Liver (tissue), 9 donors: ENCODE results near the gene PIAS4. TPM values are rescaled to one million over a fixed set of nuclear protein-coding genes. Genes with fewer than 3 reads are reported as not detected.

Experiments used
- DNase-seq: peaks from one replicate; pipeline ENCODE4 v3.0.0-alpha.2; 2017; ENCODE audit warnings: low spot score
- H3K27ac ChIP-seq, 2 donors: one replicate each; pipeline ENCODE4 v1.7.0; 2013; ENCODE audit warnings: inconsistent platforms in 2 of 2, low read length in 2 of 2, control low read depth in 1 of 2, low read depth in 1 of 2, mild to moderate bottlenecking in 1 of 2
- H3K27me3 ChIP-seq, 4 donors: one replicate each; pipeline versions ENCODE4 v1.6.1 to v1.7.0; 2013; ENCODE audit warnings: low read length in 3 of 4, inconsistent platforms in 1 of 4, mild to moderate bottlenecking in 1 of 4, moderate library complexity in 1 of 4; ENCODE audit not compliant: control insufficient read depth in 4 of 4, insufficient read depth in 4 of 4
- H3K36me3 ChIP-seq, 4 donors: one replicate each; pipeline versions ENCODE4 v1.6.1 to v1.7.0; 2013; ENCODE audit warnings: low read length in 3 of 4, mild to moderate bottlenecking in 3 of 4, low read depth in 1 of 4, moderate library complexity in 1 of 4; ENCODE audit not compliant: control insufficient read depth in 4 of 4, insufficient read depth in 3 of 4
- H3K4me1 ChIP-seq, 4 donors: one replicate each; pipeline versions ENCODE4 v1.6.1 to v1.7.0; 2013; ENCODE audit warnings: low read length in 3 of 4, mild to moderate bottlenecking in 3 of 4, moderate library complexity in 1 of 4; ENCODE audit not compliant: control insufficient read depth in 4 of 4, insufficient read depth in 4 of 4
- H3K4me3 ChIP-seq, 3 donors: one replicate each; pipeline versions ENCODE4 v1.6.1 to v1.7.0; 2013; ENCODE audit warnings: low read length in 3 of 3, control low read depth in 1 of 3, low read depth in 1 of 3, mild to moderate bottlenecking in 1 of 3
- H3K9ac ChIP-seq, 2 donors: one replicate each; pipeline ENCODE4 v1.7.0; 2013; ENCODE audit warnings: low read length in 2 of 2, mild to moderate bottlenecking in 2 of 2, moderate library complexity in 2 of 2, control low read depth in 1 of 2, low read depth in 1 of 2
- H3K9me3 ChIP-seq, 4 donors: one replicate each; pipeline versions ENCODE4 v1.6.1 to v1.7.0; 2013; ENCODE audit warnings: low read length in 3 of 4; ENCODE audit not compliant: control insufficient read depth in 4 of 4
- ATF3 ChIP-seq: IDR thresholded peaks from 2 replicates; pipeline ENCODE4 v1.6.1; 2016; ENCODE audit warnings: antibody characterized with exemption
- CTCF ChIP-seq: fragments of 150-350 bp; IDR thresholded peaks from 2 replicates; pipeline ENCODE4 v1.5.1; 2017; ENCODE audit warnings: improper control_type of control experiment, low read depth, low read length; ENCODE audit not compliant: missing input control
- EGR1 ChIP-seq, 2 donors: IDR thresholded peaks; 2 replicates each; pipeline ENCODE4 v1.6.1; 2016 to 2018; ENCODE audit warnings: antibody characterized with exemption in 2 of 2, low read depth in 2 of 2
- FOXA1 ChIP-seq: IDR thresholded peaks from 2 replicates; pipeline ENCODE4 v1.6.1; 2016; ENCODE audit warnings: antibody characterized with exemption
- FOXA2 ChIP-seq: IDR thresholded peaks from 2 replicates; pipeline ENCODE4 v1.6.1; 2016; ENCODE audit warnings: antibody characterized with exemption
- HNF4G ChIP-seq: IDR thresholded peaks from 2 replicates; pipeline ENCODE4 v1.6.1; 2016; ENCODE audit warnings: antibody characterized with exemption
- JUND ChIP-seq, 2 donors: IDR thresholded peaks; 2 replicates each; pipeline ENCODE4 v1.6.1; 2016; ENCODE audit warnings: antibody characterized with exemption in 2 of 2
- MAX ChIP-seq: IDR thresholded peaks from 2 replicates; pipeline ENCODE4 v1.6.1; 2016; ENCODE audit warnings: antibody characterized with exemption
- NR2F2 ChIP-seq: IDR thresholded peaks from 2 replicates; pipeline ENCODE4 v1.6.1; 2016; ENCODE audit warnings: antibody characterized with exemption
- RAD21 ChIP-seq, 2 donors: IDR thresholded peaks; 2 replicates each; pipeline ENCODE4 v1.6.1; 2016; ENCODE audit warnings: antibody characterized with exemption in 2 of 2, mild to moderate bottlenecking in 2 of 2
- REST ChIP-seq: IDR thresholded peaks from 2 replicates; pipeline ENCODE4 v1.6.1; 2016; ENCODE audit warnings: antibody characterized with exemption, mild to moderate bottlenecking
- RXRA ChIP-seq, 2 donors: IDR thresholded peaks; 2 replicates each; pipeline ENCODE4 v1.6.1; 2017 to 2018; ENCODE audit warnings: antibody characterized with exemption in 2 of 2, mild to moderate bottlenecking in 1 of 2
- SP1 ChIP-seq: IDR thresholded peaks from 2 replicates; pipeline ENCODE4 v1.6.1; 2018; ENCODE audit warnings: antibody characterized with exemption, mild to moderate bottlenecking
- TAF1 ChIP-seq: conservative IDR thresholded peaks from 2 replicates; pipeline ENCODE4 v1.6.1; 2016; ENCODE audit warnings: antibody characterized with exemption, mild to moderate bottlenecking
- YY1 ChIP-seq: IDR thresholded peaks from 2 replicates; pipeline ENCODE4 v1.6.1; 2016; ENCODE audit warnings: antibody characterized with exemption, mild to moderate bottlenecking
- ZBTB33 ChIP-seq: IDR thresholded peaks from 2 replicates; pipeline ENCODE4 v1.6.1; 2016; ENCODE audit warnings: antibody characterized with exemption
- WGBS: extraction: QIAGEN DNeasy Blood & Tissue Kit; methylation state at CpG from one replicate; pipeline ENCODE4 v1.1.7; 2013; 5-methylcytosine and 5-hydroxymethylcytosine counted together
- polyA plus RNA-seq, 2 donors: library from polyadenylated mRNA; stranded (reverse) in 1 of 2; unstranded in 1 of 2; fragments of 200-250 nt in 1 of 2; fragments of >200 nt in 1 of 2; fragmentation: Nextera tagmentation in 1 of 2; extraction: Ambion mirVana in 1 of 2; gene quantifications; one replicate each; pipeline versions ENCODE4 v1.2.1 to v1.2.3, GENCODE V29; 2013 to 2015
- total RNA-seq, 2 donors: library from RNA; depleted of rRNA; stranded (reverse); fragments of >200 nt; gene quantifications; one replicate each; pipeline ENCODE4 v1.2.3, GENCODE V29; 2014
- donor health status: healthy.
- donor health status: healthy.
- donor health status: healthy.
- donor health status: healthy.
- donor health status: healthy.

The PIAS4 gene
- total and polyA plus RNA-seq, 4 donors = 5.6 to 14.1 (median 10.6) TPM

GRCh38 chr19:4032436-4032835 is 24.9 kb downstream of the PIAS4 start:
- no peaks in the 10 kb centered on the region for H3K9me3 ChIP-seq
- peaks cover 0 to 4% (median 0%) of the 10 kb centered on the region in 4 donors for H3K4me1 ChIP-seq
- DNase-seq = no peak
- WGBS = 81% methylated on average over 16 of the region's 16 CpGs
- peaks cover 5 to 50% (median 24%) of the 10 kb centered on the region in 4 donors for H3K36me3 ChIP-seq
- no peak overlapping the region for H3K27ac ChIP-seq
- no peak for TF ChIP-seq ZBTB33
- no peak for TF ChIP-seq FOXA2
- TF ChIP-seq RXRA (IDR thresholded peaks at IDR 0.05) = no peak
- TF ChIP-seq EGR1 (IDR thresholded peaks at IDR 0.05; ENCODE audit: low read depth in 2 of 2) = no peak
- no peak for TF ChIP-seq RAD21 (IDR thresholded peaks at IDR 0.05)
- no peak for TF ChIP-seq NR2F2
- no peak for TF ChIP-seq CTCF
- TF ChIP-seq MAX = no peak
- TF ChIP-seq JUND (IDR thresholded peaks at IDR 0.05) = no peak
- no peak for TF ChIP-seq HNF4G
- no peak for TF ChIP-seq TAF1
- no peak for TF ChIP-seq FOXA1
- TF ChIP-seq YY1 = no peak
- TF ChIP-seq REST = no peak
- TF ChIP-seq SP1 = no peak
- TF ChIP-seq ATF3 = no peak
- no peak overlapping the region for H3K4me3 ChIP-seq
- no peaks in the 10 kb centered on the region for H3K27me3 ChIP-seq
- no peak overlapping the region for H3K9ac ChIP-seq
